Pancreas (tissue), 10 donors: ENCODE results near the gene MCTP1. TPM values are rescaled to one million over a fixed set of nuclear protein-coding genes. Genes with fewer than 3 reads are reported as not detected.
"Not testable (repeated sequence)": the region's sequence is repeated elsewhere in the genome, so short reads cannot be mapped to it uniquely, and the experiment has no call there.

Experiments
- ATAC-seq, 4 donors: fragments of 200-7000 bp; cut with Tn5 transposase; one replicate each; pipeline versions ENCODE4 v1.8.0 to v1.9.1; 2020; ENCODE audit warnings: mild to moderate bottlenecking in 4 of 4, moderate library complexity in 4 of 4
- DNase-seq, 6 donors: peaks; one replicate each; pipeline ENCODE4 v3.0.0-alpha.2; 2020
- FAIRE-seq: peaks from 2 replicates; lab custom pipeline; 2012; peaks lifted over from hg19 to GRCh38; lab: Jason Lieb, UNC
- H3K27ac ChIP-seq, 4 donors: fragments of 200-600 bp; sonication (generic); 1 replicate in 3 of 4; 2 replicates in 1 of 4; pipeline versions ENCODE4 v1.5.0 to v1.8.0; 2020
- H3K27me3 ChIP-seq, 4 donors: fragments of 200-600 bp; one replicate each; pipeline ENCODE4 v1.8.0; 2021
- H3K36me3 ChIP-seq, 3 donors: fragments of 200-600 bp; sonication (generic) in 1 of 3; one replicate each; pipeline versions ENCODE4 v1.5.0 to v1.8.0; 2020 to 2021
- H3K4me1 ChIP-seq, 3 donors: fragments of 200-600 bp; one replicate each; pipeline ENCODE4 v1.8.0; 2021
- H3K4me3 ChIP-seq, 4 donors: fragments of 200-600 bp; sonication (generic) in 2 of 4; one replicate each; pipeline versions ENCODE4 v1.5.0 to v1.8.0; 2020 to 2021
- H3K9me3 ChIP-seq, 4 donors: fragments of 200-600 bp; one replicate each; pipeline ENCODE4 v1.8.0; 2021
- CTCF ChIP-seq, 4 donors: fragments of 200-600 bp; sonication (generic) in 3 of 4; IDR thresholded peaks; one replicate each; pipeline versions ENCODE4 v1.5.0 to v1.8.0; 2021; ENCODE audit warnings: antibody characterized with exemption in 4 of 4
- WGBS, 2 donors: extraction: QIAGEN DNeasy Blood & Tissue Kit; methylation state at CpG; one replicate each; pipeline ENCODE4 v1.1.7; 2013; 5-methylcytosine and 5-hydroxymethylcytosine counted together
- intact Hi-C, 3 donors: fragments of 100-400 bp; cut with DNase I; formaldehyde crosslinking; loops; one replicate each; pipeline versions ENCODE4 v1.11.1 to v1.14.2; 2022
- polyA plus RNA-seq, 2 donors: library from polyadenylated mRNA; stranded (reverse); fragments of 200-250 nt; gene quantifications; one replicate each; pipeline ENCODE4 v1.2.3, GENCODE V29; 2013
- total RNA-seq, 6 donors: library from RNA; stranded (reverse); fragmentation: NEBNext Ultra II Directional in 4 of 6; extraction: Animal tissue kit (Norgen Biotek cat#: 25700) in 4 of 6; gene quantifications; one replicate each; pipeline versions ENCODE4 v1.2.1 to v1.2.4, GENCODE V29; 2021 to 2023
- donor health status: healthy with polysubstance abuse.
- donor health status: DM: no; HTN: no; CAD: no; lungs with moderate emphysema.
- donor health status: DM: no; HTN: no; CAD: no.
- donor health status: control.
- donor health status: control.
- donor health status: Bipolar disorder and iron deficiency.
- donor health status: DM: yes; HTN: yes; CAD: no.
- donor health status: DM: no; HTN: no; CAD: no.
- donor health status: DM: no; HTN: no; CAD: no.
- donor health status: DM: yes; HTN: yes; CAD: no.

MCTP1 gene
- total and polyA plus RNA-seq, 8 donors, result 0.80 to 8.1 (median 2.2) TPM

GRCh38 chr5:94841598-94842322, 443.1 kb downstream of the MCTP1 start:
- intact Hi-C loops, result no loop called here
- Histone ChIP-seq H3K4me1 (no peaks in the 10 kb centered on the region), H3K36me3 (no peaks in the 10 kb centered on the region), H3K9me3 (no peaks in the 10 kb centered on the region), H3K27ac (no peak overlapping the region), H3K27me3 (no peaks in the 10 kb centered on the region), H3K4me3 (no peak overlapping the region)
- no peak for ATAC-seq
- TF ChIP-seq CTCF (IDR thresholded peaks at IDR 0.05), result no peak
- WGBS, 2 donors, result 45 to 51% methylated on average over 4 of the region's 4 CpGs
- DNase-seq, result no peak
- no peak for FAIRE-seq

GRCh38 chr5:94833851-94834250, 451.0 kb downstream of the MCTP1 start:
- 54 to 56% methylated on average over 2 of the region's 2 CpGs for WGBS, 2 donors
- no peak for TF ChIP-seq CTCF (IDR thresholded peaks at IDR 0.05)
- FAIRE-seq, result no peak

GRCh38 chr5:94832685-94833084, 452.2 kb downstream of the MCTP1 start:
- no peak for TF ChIP-seq CTCF (IDR thresholded peaks at IDR 0.05)
- Histone ChIP-seq H3K27me3 (no peaks in the 10 kb centered on the region), H3K36me3 (no peaks in the 10 kb centered on the region), H3K9me3 (no peaks in the 10 kb centered on the region), H3K4me3 (no peak overlapping the region), H3K4me1 (no peaks in the 10 kb centered on the region), H3K27ac (no peak overlapping the region)
- FAIRE-seq, result no peak
- WGBS, 2 donors, result 63 to 65% methylated on average over 4 of the region's 4 CpGs
- intact Hi-C loops, result no loop called here
- ATAC-seq, result no peak
- DNase-seq, result no peak

More at GRCh38 chr5:94833851-94834250, 451.0 kb downstream of the MCTP1 start:
- Histone ChIP-seq H3K36me3 (no peaks in the 10 kb centered on the region), H3K27me3 (no peaks in the 10 kb centered on the region), H3K9me3 (no peaks in the 10 kb centered on the region), H3K4me3 (no peak overlapping the region), H3K27ac (no peak overlapping the region), H3K4me1 (no peaks in the 10 kb centered on the region)
- ATAC-seq (no peak), DNase-seq (no peak)
- intact Hi-C loops, result no loop called here

- intact Hi-C loops, result no loop called here
- DNase-seq (no peak), FAIRE-seq (no peak), ATAC-seq (no peak)
- H3K27ac ChIP-seq, result no peak overlapping the region
- no peak for TF ChIP-seq CTCF (IDR thresholded peaks at IDR 0.05)
- no peak overlapping the region for H3K4me3 ChIP-seq
- no peaks in the 10 kb centered on the region for H3K9me3 ChIP-seq
- H3K27me3 ChIP-seq, result no peaks in the 10 kb centered on the region
- H3K36me3 ChIP-seq, result no peaks in the 10 kb centered on the region
- no peaks in the 10 kb centered on the region for H3K4me1 ChIP-seq
- 26 to 33% methylated on average over 2 of the region's 2 CpGs for WGBS, 2 donors
Observed at GRCh38 chr5:94830520-94830919, 454.4 kb downstream of the MCTP1 start.

- H3K36me3 ChIP-seq, H3K9me3 ChIP-seq, H3K4me3 ChIP-seq, intact Hi-C loops, H3K27ac ChIP-seq, FAIRE-seq, H3K4me1 ChIP-seq, ATAC-seq, H3K27me3 ChIP-seq: not testable (repeated sequence)
- DNase-seq, result peak in 1 of 6 donors; percentile 27
- 55 to 60% methylated on average over 5 of the region's 5 CpGs for WGBS, 2 donors
Observed at GRCh38 chr5:94828222-94828621, 456.7 kb downstream of the MCTP1 start.
